ENCODE measurements around the gene RTRAF. TPM values are rescaled to one million over a fixed set of nuclear protein-coding genes. Genes with fewer than 3 reads are reported as not detected.

Gene RTRAF
- total and polyA plus RNA-seq, 2 donors (not counting 1 experiment from before 2014, with no cell fraction given): 147 to 222 TPM

DNA sequence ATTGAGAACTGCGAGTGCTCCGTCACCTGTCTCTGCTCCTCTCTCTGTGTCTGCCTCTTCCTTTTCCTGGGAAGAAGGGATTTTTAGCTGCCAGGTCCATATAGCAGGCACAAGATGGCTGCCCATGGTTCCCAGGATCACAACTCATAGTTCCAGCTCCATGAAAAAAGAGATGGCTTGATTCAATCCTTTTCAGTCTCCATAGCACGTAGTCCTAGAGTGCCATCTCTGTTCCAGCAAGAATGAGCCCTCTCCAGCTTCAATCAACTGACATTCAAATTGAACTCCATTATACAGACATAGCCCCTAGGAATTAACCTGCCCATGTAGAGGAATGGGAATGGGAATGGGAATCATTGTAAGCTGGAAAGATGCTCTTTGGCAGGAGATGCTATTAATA, 34.7 kb upstream of the RTRAF start:
- H3K79me2 ChIP-seq (ENCODE audit: control insufficient read depth, insufficient read depth, low read length): no peaks in the 10 kb centered on the region
- no peak overlapping the region for H3K4me3 ChIP-seq (replicated peaks in 1 of 4; ENCODE audit: control extremely low read depth in 1 of 4, insufficient read depth in 1 of 4, low read depth in 3 of 4, low read length in 4 of 4)
- H2AFZ ChIP-seq (ENCODE audit: low read length): no peak overlapping the region
- H3K9ac ChIP-seq (ENCODE audit: insufficient read depth, low read length): no peak overlapping the region
- no peaks in the 10 kb centered on the region for H3K27me3 ChIP-seq (ENCODE audit: control insufficient read depth, insufficient read depth, low read length)
- no peaks in the 10 kb centered on the region for H3K36me3 ChIP-seq (ENCODE audit: control insufficient read depth, insufficient read depth, low read length)
- H3K4me1 ChIP-seq (ENCODE audit: control insufficient read depth, extremely low read depth, insufficient read depth, low read length): no peaks in the 10 kb centered on the region
- DNase-seq (ENCODE audit: low read depth in 2 of 2): no peak
- peaks cover 1% of the 10 kb centered on the region for H3K9me3 ChIP-seq (ENCODE audit: control insufficient read depth, insufficient read depth, low read depth, low read length)
- H4K20me1 ChIP-seq (ENCODE audit: control insufficient read depth, extremely low read depth, insufficient read depth, low read length): no peaks in the 10 kb centered on the region
- TF ChIP-seq CTCF (conservative IDR thresholded peaks at IDR 0.05 in 1 of 2, IDR thresholded peaks at IDR 0.05 in 1 of 2; ENCODE audit: low read depth in 1 of 2, low read length in 2 of 2) (no peak), EZH2 (IDR thresholded peaks at IDR 0.05; ENCODE audit: low read length, missing control alignments) (no peak)
- no peak overlapping the region for H3K27ac ChIP-seq (ENCODE audit: insufficient read depth, low read length)
- H3K4me2 ChIP-seq (ENCODE audit: extremely low read depth, insufficient read depth, low read length): no peak overlapping the region

- Histone ChIP-seq H3K79me2 (ENCODE audit: control insufficient read depth, insufficient read depth, low read length) (no peaks in the 10 kb centered on the region), H3K4me3 (replicated peaks in 1 of 4; ENCODE audit: control extremely low read depth in 1 of 4, insufficient read depth in 1 of 4, low read depth in 3 of 4, low read length in 4 of 4) (no peak overlapping the region), H4K20me1 (ENCODE audit: control insufficient read depth, extremely low read depth, insufficient read depth, low read length) (no peaks in the 10 kb centered on the region), H3K9ac (ENCODE audit: insufficient read depth, low read length) (no peak overlapping the region), H3K27me3 (ENCODE audit: control insufficient read depth, insufficient read depth, low read length) (no peaks in the 10 kb centered on the region), H2AFZ (ENCODE audit: low read length) (no peak overlapping the region), H3K27ac (ENCODE audit: insufficient read depth, low read length) (no peak overlapping the region), H3K4me2 (ENCODE audit: extremely low read depth, insufficient read depth, low read length) (no peak overlapping the region), H3K9me3 (ENCODE audit: control insufficient read depth, insufficient read depth, low read depth, low read length) (peaks cover 1% of the 10 kb centered on the region), H3K4me1 (ENCODE audit: control insufficient read depth, extremely low read depth, insufficient read depth, low read length) (no peaks in the 10 kb centered on the region), H3K36me3 (ENCODE audit: control insufficient read depth, insufficient read depth, low read length) (no peaks in the 10 kb centered on the region)
- peak; percentile 65 to 70 for DNase-seq (ENCODE audit: low read depth in 2 of 2)
- no peak for TF ChIP-seq EZH2 (IDR thresholded peaks at IDR 0.05; ENCODE audit: low read length, missing control alignments)
- TF ChIP-seq CTCF (conservative IDR thresholded peaks at IDR 0.05 in 1 of 2, IDR thresholded peaks at IDR 0.05 in 1 of 2; ENCODE audit: low read depth in 1 of 2, low read length in 2 of 2): no peak
Observed at GRCh38 chr14:51957950-51958349, 31.4 kb upstream of the RTRAF start.

DNA sequence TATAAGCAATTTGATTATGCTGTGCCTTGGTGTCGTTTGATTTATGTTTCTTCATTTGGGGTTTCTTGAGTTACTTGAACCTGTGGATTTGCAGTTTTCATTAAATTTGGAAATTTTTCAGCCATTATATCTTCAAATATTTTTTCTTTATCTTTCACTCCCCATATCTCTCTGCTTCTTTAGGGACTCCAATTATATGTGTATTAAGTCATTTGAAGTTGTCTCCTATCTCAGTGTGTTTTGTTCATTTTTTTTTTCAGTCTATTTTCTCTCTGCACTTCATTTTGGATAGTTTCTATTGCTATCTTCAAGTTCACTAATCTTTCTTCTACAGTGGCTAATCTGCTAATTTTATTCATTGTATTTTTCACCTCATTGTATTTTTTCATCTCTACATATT, 29.4 kb upstream of the RTRAF start:
- Histone ChIP-seq H2AFZ (ENCODE audit: low read length) (no peak overlapping the region), H3K4me3 (replicated peaks in 1 of 4; ENCODE audit: control extremely low read depth in 1 of 4, insufficient read depth in 1 of 4, low read depth in 3 of 4, low read length in 4 of 4) (no peak overlapping the region), H3K36me3 (ENCODE audit: control insufficient read depth, insufficient read depth, low read length) (no peaks in the 10 kb centered on the region), H3K4me2 (ENCODE audit: extremely low read depth, insufficient read depth, low read length) (no peak overlapping the region), H3K79me2 (ENCODE audit: control insufficient read depth, insufficient read depth, low read length) (no peaks in the 10 kb centered on the region), H3K9ac (ENCODE audit: insufficient read depth, low read length) (no peak overlapping the region), H3K27me3 (ENCODE audit: control insufficient read depth, insufficient read depth, low read length) (no peaks in the 10 kb centered on the region), H3K27ac (ENCODE audit: insufficient read depth, low read length) (no peak overlapping the region), H4K20me1 (ENCODE audit: control insufficient read depth, extremely low read depth, insufficient read depth, low read length) (no peaks in the 10 kb centered on the region), H3K4me1 (ENCODE audit: control insufficient read depth, extremely low read depth, insufficient read depth, low read length) (no peaks in the 10 kb centered on the region), H3K9me3 (ENCODE audit: control insufficient read depth, insufficient read depth, low read depth, low read length) (peaks cover 1% of the 10 kb centered on the region)
- no peak for DNase-seq (ENCODE audit: low read depth in 2 of 2)
- TF ChIP-seq CTCF (conservative IDR thresholded peaks at IDR 0.05 in 1 of 2, IDR thresholded peaks at IDR 0.05 in 1 of 2; ENCODE audit: low read depth in 1 of 2, low read length in 2 of 2) (no peak), EZH2 (IDR thresholded peaks at IDR 0.05; ENCODE audit: low read length, missing control alignments) (no peak)

Measured in fibroblast of lung (primary cell).